ENCODE measurements around the gene ADA.
"Not testable (repeated sequence)": the region's sequence is repeated elsewhere in the genome, so short reads cannot be mapped to it uniquely, and the experiment has no call there.

The ADA gene

DNA sequence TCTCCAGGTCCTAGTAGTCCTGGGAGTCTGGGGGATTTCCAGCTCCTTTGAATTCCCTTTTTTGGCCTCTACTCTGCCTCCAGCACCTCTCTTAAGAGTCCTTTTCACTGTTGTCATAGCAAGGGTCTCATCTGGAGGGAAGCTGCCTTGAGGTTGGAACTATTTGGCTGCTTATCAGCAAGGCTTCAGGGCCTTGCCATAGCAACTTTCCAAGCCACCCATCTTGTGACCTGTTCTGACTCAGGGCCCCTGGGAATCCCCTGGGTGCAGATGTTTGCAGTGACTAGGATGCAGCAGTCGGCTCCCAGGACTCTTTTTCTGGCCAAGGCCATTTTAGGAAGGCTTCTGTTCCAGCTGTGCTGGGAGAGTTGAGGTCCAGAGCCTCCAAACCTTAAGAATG, 56.8 kb downstream of the ADA start:
- H3K27me3 ChIP-seq (replicated peaks) = no peaks in the 10 kb centered on the region
- no peak overlapping the region for H3K4me3 ChIP-seq (ENCODE audit: low read depth, low read length)
- DNase-seq = peak; percentile 83
- TF ChIP-seq, protein P1, sequence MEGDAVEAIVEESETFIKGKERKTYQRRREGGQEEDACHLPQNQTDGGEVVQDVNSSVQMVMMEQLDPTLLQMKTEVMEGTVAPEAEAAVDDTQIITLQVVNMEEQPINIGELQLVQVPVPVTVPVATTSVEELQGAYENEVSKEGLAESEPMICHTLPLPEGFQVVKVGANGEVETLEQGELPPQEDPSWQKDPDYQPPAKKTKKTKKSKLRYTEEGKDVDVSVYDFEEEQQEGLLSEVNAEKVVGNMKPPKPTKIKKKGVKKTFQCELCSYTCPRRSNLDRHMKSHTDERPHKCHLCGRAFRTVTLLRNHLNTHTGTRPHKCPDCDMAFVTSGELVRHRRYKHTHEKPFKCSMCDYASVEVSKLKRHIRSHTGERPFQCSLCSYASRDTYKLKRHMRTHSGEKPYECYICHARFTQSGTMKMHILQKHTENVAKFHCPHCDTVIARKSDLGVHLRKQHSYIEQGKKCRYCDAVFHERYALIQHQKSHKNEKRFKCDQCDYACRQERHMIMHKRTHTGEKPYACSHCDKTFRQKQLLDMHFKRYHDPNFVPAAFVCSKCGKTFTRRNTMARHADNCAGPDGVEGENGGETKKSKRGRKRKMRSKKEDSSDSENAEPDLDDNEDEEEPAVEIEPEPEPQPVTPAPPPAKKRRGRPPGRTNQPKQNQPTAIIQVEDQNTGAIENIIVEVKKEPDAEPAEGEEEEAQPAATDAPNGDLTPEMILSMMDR (IDR thresholded peaks at IDR 0.05; ENCODE audit: low read depth, low read length, missing control alignments) = no peak
- no peaks in the 10 kb centered on the region for H3K36me3 ChIP-seq (replicated peaks)
- in situ Hi-C loops (cut with HindIII; ENCODE audit: low pct_ligation_motif_present, low sequenced_read_pairs) = no loop called here
- no peak overlapping the region for H3K27ac ChIP-seq

DNA sequence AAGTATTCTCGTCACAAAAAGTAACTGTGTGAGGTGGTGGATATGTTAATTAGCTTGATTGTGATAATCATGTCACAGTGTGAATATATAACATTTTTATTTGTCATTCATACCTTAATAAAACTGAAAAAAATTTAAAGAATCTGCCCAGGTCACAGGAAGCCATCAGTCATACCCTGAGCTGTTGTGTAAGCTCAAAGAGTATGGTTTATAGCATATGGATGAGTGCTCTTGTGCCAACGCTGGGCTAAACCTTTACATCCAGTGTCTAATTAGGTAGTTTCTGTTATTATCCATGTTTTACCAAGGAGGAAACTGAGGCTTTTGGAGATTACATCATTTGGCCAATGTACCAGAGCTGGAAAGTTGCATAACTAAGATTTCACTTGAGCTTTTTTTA, 57.7 kb downstream of the ADA start:
- H3K27ac ChIP-seq = no peak overlapping the region
- in situ Hi-C loops (cut with HindIII; ENCODE audit: low pct_ligation_motif_present, low sequenced_read_pairs) = no loop called here
- TF ChIP-seq, protein P1 (IDR thresholded peaks at IDR 0.05; ENCODE audit: low read depth, low read length, missing control alignments) = no peak

DNA sequence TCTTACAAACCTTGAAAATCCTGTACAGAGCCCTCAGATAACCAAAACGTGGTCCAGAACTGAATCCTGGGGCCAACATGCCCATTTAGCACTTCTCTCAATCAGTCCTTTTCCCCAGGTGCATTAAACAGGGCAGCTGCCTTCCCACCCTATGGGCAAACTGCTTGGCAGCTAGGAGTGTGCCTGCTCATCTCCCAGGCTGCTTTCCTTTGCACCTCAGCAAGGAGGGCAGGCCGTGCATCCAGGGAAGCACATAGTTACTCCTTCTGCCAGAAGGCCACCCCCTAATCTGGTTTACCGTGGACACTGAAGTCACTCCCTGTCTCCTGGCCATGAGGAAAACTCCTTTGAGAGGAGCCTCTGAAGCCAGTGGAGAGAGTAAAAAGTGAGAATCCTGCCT, 59.1 kb downstream of the ADA start:
- TF ChIP-seq, protein P1 (IDR thresholded peaks at IDR 0.05; ENCODE audit: low read depth, low read length, missing control alignments) = no peak
- in situ Hi-C loops (cut with HindIII; ENCODE audit: low pct_ligation_motif_present, low sequenced_read_pairs) = no loop called here
- Histone ChIP-seq H3K4me3 (ENCODE audit: low read depth, low read length) (no peak overlapping the region), H3K27ac (no peak overlapping the region), H3K36me3 (replicated peaks) (no peaks in the 10 kb centered on the region), H3K27me3 (replicated peaks) (no peaks in the 10 kb centered on the region)
- DNase-seq = no peak

More for the DNA sequence above, 57.7 kb downstream of the ADA start:
- no peak for DNase-seq
- H3K36me3 ChIP-seq (replicated peaks) = no peaks in the 10 kb centered on the region
- no peaks in the 10 kb centered on the region for H3K27me3 ChIP-seq (replicated peaks)
- H3K4me3 ChIP-seq (ENCODE audit: low read depth, low read length) = no peak overlapping the region

DNA sequence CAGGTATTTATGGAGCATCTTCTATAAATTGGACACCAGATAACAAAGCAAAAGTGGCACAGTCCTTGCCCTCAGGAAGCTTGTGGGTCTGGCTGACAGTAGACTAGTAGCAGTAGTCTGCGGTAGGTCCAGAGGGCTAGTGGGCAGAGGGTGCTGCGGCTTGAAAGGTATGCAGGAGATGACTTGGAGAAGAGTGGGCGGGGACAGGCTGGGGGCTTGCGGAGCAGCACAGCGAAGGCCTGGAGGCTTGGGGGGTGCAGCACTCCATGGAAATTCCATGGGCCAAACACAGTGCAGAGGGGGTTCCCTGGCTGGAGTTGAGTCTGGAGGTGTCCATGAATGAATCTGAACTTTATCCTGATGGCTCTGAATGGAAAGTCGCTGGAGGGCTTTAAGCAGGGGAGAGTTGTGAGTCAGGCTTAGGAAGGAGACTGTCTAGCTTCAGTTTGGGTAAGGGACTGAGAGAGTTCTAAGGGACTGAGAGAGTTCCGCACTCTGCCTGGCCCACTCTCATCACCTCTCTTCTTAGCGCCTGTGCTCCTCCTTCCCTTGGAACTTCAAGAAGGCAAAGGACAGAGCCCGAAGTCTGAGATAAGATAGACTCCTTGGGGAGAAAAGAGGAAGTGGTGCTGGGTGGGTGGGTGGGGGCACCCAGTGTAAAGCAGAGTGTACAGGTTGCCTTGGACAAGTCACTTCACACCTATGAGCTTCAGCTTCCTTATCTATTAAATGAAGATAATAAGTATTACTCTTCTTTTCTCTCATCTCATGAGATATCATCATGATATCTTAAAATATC, 60.3 kb downstream of the ADA start:
- no peak for DNase-seq
- TF ChIP-seq, protein P1 (IDR thresholded peaks at IDR 0.05; ENCODE audit: low read depth, low read length, missing control alignments) = no peak
- in situ Hi-C loops (cut with HindIII; ENCODE audit: low pct_ligation_motif_present, low sequenced_read_pairs) = no loop called here
- Histone ChIP-seq H3K27ac (no peak overlapping the region), H3K27me3 (replicated peaks) (no peaks in the 10 kb centered on the region), H3K4me3 (ENCODE audit: low read depth, low read length) (no peak overlapping the region), H3K36me3 (replicated peaks) (no peaks in the 10 kb centered on the region)

DNA sequence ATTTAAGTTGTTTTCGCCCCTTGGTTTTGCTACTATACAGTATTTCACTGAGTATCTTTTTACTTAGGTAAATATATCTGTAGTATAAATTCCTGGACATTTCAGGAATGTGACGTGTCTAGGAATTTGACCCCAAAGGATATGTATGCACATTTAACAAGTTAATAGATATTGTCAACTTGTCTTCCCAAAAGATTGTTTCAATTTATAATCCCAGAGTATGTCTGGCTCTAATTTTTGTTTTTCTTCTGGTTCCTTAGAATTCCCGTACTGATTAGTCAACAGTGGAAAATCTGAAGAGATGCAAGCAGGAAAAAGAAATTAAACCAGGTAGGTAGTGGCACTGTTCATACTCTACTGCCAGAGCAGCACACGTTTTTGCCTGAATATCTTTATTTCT, 62.0 kb downstream of the ADA start:
- no peaks in the 10 kb centered on the region for H3K36me3 ChIP-seq (replicated peaks)
- TF ChIP-seq, protein P1 (IDR thresholded peaks at IDR 0.05; ENCODE audit: low read depth, low read length, missing control alignments) = no peak
- in situ Hi-C loops (cut with HindIII; ENCODE audit: low pct_ligation_motif_present, low sequenced_read_pairs) = no loop called here
- no peaks in the 10 kb centered on the region for H3K27me3 ChIP-seq (replicated peaks)
- DNase-seq = no peak
- H3K4me3 ChIP-seq (ENCODE audit: low read depth, low read length) = no peak overlapping the region
- H3K27ac ChIP-seq = no peak overlapping the region

DNA sequence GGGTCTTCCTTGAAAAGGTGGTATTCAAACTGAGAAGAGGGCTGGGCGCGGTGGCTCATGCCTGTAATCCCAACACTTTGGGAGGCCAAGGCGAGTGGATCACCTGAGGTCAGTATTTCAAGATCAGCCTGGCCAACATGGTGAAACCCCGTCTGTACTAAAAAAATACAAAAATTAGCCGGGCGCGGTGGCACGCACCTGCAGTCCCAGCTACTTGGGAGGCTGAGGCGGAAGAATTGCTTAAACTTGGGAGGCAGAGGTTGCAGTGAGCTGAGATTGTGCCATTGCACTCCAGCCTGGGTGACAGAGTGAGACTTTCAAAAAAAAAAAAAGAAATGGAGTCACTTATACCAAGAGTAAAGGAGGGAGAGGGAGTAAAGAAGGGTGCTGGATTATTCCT, 63.2 kb downstream of the ADA start:
- H3K36me3 ChIP-seq (replicated peaks); DNase-seq; H3K27ac ChIP-seq; in situ Hi-C loops (cut with HindIII; ENCODE audit: low pct_ligation_motif_present, low sequenced_read_pairs); H3K27me3 ChIP-seq (replicated peaks); H3K4me3 ChIP-seq (ENCODE audit: low read depth, low read length): not testable (repeated sequence)

Measured in brain microvascular endothelial cell (primary cell).